CD4-positive, alpha-beta T cell treated with Interleukin-2 at 100 ng/mL for 4 hours (primary cell): ENCODE measurements around the gene FNTB.
"Not testable (repeated sequence)": the region's sequence is repeated elsewhere in the genome, so short reads cannot be mapped to it uniquely, and the experiment has no call there.

Source experiments
- DNase-seq: peaks from one replicate; pipeline ENCODE4 v3.0.0-alpha.2; 2020; ENCODE audit warnings: low spot score

The FNTB gene

GRCh38 chr14:65054471-65055085, 67.9 kb downstream of the FNTB start:
- no peak for DNase-seq

- no peak for DNase-seq
Measured at GRCh38 chr14:65057695-65058094, 71.0 kb downstream of the FNTB start.

DNA sequence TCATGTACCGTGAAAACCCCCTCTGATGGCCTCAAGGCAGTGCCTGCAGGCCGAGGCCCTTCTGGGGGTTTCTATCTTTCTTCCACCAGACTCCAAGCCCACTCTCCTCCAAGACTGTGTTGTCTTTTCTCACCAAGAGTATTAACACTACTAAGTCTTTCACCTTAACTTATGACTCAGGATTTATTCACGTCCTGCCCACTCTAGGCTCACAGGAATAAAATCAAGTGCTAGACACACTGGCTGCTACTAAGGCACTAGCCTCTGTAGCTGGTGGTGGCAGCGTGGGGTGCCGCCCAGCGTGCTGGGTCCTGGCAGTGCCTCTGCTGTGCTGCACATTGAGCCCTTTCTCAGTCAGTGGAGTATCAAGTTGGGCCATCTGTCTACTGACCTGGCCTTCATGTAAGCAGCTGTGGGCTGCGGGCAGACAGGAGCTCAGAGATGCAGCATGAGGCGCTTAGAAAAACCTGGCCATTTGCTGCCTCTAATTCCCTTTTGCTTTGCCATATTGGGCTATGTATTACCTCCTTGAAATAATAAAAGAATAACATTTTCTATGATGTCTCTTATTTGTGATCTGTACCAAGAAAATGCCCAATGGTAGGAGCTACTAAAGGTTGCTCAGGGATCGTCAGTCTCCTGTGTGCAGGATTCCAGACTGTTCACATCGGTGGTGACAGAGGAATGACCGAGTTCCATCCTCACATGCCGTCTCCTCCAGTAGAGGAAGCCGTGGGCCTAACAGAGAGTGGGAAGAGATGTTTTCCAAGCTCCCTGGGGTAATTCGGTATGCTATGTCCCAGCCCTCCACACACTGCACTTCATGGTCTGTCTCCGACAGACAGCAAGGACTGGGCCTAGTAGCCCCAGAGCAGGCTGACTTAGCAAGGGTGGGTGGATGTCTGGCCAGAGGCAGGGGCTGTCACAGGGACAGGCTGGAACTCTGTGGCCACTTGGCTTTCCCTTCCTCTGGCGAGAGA, 75.7 kb downstream of the FNTB start:
- DNase-seq = no peak

GRCh38 chr14:65065719-65066118, 79.0 kb downstream of the FNTB start:
- DNase-seq = no peak

DNA sequence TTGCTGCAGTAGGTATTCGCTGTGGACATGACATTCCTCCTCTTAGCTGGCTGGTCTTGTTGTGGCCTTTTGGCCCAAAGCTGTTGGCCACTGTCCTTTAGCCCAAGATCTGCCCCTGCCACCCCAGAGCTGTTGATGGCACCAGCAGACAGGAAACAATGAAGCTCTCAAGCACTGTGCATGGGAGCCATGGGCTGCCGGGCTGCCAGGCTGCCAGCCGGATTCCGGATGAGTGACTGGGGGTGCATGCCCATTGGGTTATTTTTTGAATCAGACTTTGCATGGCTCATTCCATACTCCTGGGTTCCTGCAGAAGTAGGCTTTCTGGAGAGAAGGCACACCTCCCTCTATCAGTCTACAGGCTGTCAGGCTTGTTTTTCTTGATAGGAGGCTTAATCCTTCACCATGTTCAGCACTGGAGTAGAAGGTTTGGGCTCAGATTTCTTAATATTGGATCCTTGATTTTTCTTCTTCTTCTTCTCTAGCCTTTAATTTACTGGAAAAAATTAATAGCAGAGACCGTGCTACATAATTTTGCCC, 83.2 kb downstream of the FNTB start:
- no peak for DNase-seq

GRCh38 chr14:65070471-65070976, 83.8 kb downstream of the FNTB start:
- no peak for DNase-seq

DNA sequence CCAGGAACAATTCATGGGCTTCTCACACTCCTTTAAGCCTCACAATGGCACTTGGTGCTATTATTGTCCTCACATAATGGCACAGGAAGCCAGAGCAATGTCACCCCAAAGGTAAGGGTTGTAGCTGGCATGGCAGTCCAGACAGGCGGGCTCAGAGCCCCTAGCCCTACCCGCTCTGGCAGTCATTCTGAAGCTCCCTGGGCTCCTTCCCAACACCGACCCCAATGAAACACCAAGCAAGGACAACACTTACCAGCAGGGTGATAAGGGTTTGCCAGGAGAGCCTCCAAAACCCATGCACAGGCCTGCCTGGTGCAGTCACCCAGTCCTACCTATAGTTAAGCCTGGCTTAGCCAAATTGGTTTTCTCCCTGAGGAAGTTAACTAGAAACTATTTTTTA, 84.8 kb downstream of the FNTB start:
- DNase-seq = no peak

DNA sequence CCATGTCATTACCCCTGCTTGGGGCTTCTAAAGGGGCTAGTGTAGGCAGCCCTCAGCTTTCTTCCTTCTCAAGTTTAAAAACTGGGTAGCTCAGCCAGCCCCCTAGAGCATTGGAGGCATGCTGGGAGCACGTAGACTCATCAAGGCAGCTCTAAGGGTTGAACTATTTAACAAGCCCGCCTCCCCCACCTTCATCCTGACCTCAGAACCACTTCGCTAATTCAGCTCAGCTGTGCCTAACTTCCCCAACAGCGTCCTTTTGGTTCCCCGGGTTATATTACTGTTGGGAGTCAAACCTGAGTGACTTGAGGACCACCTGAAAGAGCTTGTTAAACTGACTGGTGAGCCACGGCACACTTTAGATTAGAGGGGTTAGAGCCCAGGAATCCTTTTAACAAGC, 85.6 kb downstream of the FNTB start:
- DNase-seq = no peak

DNA sequence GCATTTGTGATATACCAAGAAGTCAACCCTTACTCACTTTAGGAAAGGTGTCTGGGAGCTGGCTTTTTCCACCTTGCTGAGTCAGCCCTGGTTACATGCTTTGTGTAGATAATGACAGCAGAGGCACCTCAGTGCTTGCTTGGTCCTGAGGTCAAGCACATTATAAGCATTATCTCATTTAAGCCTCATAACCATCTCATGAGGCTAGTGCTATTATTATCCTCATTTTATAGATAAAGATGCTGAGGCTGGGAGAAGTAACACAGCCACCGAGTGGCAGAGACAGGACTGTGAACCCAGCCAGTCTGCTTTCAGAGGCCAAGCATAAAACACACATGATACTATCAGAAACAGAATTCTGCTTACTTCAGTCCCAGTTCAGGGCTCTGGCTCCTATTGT, 86.2 kb downstream of the FNTB start:
- no peak for DNase-seq

DNA sequence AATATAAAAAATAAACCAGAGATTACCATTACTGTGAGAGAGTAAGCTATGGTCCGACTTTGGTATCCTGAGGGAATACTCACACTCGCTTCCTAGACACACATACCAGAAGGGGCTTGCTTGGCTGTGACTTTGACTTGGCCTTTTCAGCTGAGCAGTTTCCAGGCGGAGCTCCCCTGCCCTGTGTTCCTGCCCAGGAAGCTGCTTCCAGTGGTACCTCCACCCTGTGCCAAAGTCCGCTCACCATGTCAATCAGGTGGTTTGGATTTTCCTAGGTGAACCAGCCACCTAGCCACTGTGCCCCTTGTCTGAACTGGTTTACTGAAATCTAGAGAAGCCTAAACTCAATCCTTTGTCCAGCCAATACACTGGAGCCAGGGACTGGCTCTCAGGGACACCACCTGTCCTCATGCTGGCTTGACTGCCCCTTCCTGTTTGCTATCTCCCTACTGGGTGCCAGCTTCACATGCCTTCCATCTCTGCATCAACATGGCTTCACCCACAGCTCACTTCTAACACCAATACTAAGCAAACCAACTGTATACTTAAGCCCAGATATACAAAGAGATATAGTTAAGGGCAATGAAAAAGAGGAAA, 87.0 kb downstream of the FNTB start:
- no peak for DNase-seq

DNA sequence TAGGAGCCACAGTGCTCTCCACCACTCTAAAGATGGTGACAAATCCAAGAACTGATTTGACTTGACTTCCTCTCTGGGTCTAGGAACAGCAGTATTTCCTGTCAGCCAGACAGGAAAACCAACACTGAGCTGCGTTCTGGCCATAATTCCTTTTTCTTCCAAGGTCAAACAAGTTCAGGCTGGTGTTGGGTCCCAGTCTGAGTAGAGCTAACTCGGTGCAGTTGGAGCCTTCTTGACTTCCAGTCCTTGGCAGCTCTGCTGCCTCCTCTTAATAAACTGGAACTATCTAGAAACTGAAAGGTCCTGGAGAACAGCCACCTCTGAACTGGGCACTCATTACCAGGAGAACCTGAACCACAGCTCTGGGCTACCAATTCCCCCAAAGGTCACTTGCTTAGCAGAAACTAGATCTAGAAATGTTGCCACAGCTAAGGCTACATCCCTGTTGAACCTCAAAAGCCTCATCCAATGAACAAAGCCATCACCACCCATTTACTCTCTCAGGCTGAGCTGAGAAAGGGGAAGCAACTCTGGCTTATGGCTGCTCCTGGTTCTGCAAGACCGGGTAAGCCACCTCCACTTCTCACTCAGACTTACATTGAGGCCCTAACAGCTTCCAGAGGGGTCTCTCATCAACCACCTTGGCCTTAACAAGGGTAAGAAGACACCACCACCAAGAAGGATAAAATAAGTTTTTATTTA, 87.9 kb downstream of the FNTB start:
- no peak for DNase-seq

DNA sequence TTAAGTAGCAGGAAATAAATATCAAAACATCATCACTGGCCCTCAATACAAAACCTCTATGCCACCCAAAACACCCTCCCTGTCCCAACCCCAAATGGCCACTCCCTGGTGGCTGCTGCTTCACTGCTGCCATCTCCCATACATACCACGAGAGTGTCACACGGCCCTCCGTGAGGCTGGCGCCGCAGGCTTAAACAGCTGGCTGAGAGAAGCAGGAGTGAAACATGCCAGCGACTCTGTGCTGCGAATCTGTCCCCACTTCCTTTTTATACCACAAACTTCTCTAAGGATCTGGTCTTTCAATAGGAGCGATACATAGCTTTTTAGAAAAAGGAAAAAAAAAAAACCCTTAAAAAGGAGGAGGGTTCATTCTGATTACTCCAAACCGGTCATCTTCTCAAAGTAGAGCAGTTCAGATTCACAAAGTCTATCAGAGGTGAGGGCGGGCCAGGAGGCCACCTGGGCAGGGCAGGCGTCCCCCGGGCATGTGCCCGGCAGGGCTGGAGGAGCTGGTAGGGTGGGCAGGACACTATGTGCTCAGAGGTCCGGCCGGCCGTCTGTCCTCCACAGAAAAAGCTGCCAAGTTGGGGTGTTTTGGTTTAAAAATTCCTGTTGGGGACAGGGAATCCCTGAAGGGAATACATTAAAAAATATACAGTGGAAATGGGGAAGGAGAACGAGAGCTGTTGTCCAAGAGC, 89.1 kb downstream of the FNTB start:
- no peak for DNase-seq

- DNase-seq = no peak
Measured at GRCh38 chr14:65077318-65077717, 90.6 kb downstream of the FNTB start.

DNA sequence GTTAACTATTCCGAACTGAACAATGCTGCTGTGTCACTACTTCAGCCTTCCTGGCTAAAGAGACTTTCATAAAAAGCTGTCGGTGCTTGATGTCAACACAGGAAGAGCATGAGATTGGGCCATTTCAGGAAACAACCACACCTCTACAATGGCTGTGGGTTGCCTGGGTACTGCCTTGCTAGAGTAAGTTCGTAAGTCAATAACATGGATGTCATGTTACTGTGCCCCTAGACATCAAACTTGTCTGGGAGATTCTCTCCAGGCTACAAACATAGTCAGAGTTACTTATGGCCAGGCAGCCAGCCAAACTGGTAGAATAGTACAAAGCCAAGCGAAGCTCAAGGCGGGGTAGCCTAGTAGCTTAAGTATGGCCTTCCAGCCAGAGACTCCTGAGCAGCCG, 92.5 kb downstream of the FNTB start:
- no peak for DNase-seq

GRCh38 chr14:65079768-65080167, 93.1 kb downstream of the FNTB start:
- no peak for DNase-seq

GRCh38 chr14:65080960-65081747, 94.5 kb downstream of the FNTB start:
- no peak for DNase-seq

GRCh38 chr14:65082930-65083329, 96.2 kb downstream of the FNTB start:
- no peak for DNase-seq

DNA sequence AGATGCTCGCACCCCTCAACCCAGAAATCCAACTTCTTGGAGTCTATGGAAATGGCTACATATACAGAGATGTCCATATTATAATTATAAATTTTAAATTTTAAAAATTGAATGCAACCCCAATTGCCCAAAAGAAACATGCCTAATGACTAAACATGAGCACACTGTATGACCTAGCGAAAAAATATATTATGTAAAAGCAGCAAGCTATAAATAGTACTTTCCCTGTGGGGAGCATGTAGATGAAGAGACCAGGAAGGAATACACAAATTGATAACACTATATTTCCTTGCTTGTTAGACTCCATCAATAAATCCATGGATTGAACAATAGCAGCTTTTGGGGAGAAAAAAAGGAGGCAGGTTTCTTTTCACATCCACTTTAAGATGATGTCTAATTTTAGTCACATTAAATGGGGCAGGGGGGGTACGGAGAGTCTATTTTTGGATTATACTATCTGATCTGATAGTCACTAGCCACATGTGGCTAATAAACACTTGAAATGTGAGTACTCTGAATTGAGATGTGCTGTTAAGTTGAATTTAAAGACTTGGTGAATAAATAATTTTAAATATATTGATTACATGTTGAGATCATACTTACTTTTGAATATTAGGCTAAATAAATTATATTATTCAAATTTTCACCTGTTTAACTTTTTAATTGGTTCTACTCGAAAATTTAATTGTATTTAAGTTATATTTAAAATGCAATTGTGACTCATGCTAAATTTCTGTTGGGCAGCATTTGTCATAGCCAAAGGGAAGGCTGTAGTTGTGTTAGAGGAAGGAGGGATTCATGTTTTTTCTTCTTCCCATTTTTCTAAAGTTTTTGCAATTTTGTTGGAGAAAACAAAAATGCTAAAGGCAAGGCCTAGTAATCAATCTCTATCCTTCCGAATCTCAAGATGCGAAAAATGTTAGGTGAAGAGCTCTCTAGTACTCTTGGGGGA, 98.1 kb downstream of the FNTB start:
- DNase-seq = no peak

- DNase-seq = not testable (repeated sequence)
Measured at GRCh38 chr14:65086686-65087085, 100.0 kb downstream of the FNTB start.
